ENCODE data around the gene HRH3.

The HRH3 gene

DNA sequence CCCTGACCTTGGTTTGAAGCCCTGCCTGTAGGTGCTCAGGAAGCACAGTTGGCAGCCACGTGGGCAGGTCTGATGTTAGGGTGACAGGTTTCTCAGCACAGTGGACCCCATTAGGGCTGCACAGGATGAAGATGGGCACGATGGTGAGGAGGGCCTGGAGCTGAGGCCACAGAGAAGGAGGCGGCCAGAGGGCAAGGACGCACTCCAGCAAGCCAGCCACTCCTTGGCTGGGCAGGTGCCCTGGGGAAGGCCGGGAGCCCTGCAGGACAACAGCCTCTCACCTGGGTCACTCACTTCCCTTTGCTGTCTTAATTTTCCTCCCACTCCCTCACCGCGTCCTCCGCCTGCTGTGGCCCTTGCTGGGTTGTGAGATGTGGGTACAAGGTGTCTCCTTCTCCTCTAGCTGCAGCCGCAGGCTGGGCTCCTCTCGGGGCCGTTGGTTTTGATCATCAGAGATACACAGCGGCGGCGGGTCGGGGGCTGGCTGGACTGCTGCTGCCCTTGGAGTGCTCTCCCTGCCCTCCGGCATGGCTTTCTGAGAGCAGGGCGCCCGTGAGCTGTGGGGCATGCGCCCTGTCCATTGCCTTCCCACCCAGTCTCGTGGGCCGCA, 23.9 kb upstream of the HRH3 start:
- DNase-seq, result no peak

DNA sequence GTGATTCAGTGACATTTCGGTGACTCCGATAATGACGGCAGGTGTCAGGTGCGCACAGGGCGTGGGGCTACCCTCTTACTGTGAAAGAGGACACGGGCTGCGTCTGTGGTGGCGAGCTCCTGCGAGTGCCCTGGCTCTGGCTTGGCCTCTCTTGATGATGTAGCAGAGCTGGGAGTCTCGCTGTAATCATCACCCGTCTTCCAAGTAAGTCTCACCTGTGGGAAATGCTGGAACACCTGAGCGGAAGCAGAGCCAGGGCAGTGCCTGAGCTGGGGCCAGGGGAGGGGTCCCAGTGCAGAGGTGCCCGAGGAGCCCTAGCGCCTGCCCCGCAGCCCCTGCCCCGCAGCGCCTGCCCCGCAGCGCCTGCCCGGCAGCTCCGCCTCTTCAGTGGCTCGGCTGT, 23.0 kb upstream of the HRH3 start:
- DNase-seq, result no peak

DNA sequence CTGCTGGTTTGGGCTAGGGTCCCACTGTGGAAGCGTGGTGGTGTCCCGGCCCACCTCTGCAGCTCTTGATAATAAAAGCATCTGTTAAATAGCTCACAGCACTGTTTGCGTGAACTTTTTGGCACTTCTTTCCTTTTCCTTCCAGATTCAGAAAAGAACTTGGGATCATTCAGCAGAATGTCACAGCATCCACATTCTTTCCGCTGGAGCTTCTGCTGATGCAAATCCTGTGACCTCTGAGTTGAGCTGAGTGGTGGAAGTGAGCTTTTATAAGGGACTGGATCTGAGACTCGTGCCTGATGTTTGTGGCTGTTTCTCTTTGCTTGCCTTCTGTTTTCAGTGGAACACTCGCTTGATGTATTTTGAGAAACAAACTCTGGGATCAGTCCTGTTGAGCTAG, 22.1 kb upstream of the HRH3 start:
- DNase-seq, result no peak

DNA sequence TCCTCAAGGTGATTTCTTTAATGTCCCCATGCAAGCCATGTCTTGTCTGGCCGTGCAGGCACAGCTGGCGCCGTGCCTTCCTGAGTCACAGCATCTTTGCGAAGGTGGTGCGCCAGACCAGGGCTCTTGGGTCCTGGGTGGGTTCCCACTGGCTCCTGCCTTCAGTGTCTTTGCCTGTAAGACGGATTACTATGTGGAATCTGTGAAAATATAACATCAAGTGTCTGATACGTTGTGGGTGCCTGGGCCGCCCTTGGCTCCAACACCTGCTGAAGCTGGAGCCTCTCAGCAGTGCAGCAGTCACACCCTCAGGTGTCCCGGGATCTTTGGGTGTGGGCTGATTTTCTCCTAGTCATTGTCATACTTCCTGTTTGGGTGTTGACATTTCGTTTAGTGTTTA, 21.4 kb upstream of the HRH3 start:
- DNase-seq, result no peak

DNA sequence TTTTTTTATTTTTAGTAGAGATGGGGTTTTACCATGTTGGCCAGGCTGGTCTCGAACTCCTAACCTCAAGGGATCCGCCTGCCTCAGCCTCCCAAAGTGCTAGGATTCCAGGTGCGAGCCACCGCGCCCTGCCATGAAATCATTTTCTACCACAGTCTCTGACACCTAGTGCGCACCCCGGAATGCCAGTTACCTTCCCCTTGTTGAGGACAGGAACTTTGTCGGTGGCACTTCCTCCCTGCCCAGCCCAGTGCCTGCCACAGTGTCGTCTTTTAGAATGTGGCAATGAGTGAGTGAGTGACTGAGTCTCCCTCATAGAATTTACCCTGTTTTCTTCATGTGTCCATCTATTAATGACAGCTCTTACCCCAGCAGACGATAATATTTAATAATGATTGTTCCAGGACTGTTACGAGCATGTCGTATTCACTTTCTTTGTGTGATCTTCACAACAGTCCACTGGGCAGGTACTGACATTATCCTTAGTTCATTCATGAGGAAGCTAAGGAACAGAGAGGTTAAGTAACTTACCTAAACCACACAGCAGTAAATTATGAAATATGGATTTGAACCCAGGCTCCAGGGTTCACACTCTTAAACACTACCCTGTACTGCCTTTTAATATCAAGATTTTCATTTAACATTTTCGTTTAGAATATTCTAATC, 20.1 kb upstream of the HRH3 start:
- DNase-seq, result no peak

DNA sequence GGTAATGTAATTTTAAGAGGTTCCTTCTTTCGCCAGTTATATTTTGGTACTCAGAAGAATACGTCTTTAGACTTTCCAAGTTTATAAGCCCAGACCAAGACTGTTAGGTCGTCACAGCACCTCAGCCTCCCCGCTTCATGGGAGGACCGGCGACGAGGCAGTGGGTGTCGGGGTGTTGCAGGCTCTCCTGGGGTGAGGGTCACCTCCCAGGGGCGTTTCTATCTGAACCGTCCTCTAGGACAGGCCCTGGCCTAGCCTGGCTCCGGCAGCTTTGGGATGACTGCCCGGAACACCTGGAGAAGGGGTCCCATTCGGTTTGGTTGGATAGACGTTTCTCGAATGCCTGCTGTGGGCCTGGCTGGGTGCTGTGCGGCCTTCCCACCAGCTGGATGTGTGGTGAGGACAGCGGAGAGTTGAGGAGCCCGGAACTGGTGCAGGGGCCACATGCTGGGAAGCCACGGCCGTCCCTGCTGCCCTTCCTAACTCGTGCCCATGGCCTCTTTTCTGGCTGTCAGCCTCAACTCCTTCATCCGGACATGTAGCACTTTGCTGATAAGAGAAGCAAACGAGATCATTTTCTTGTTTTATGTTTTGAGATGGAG, 19.3 kb upstream of the HRH3 start:
- DNase-seq, result no peak

DNA sequence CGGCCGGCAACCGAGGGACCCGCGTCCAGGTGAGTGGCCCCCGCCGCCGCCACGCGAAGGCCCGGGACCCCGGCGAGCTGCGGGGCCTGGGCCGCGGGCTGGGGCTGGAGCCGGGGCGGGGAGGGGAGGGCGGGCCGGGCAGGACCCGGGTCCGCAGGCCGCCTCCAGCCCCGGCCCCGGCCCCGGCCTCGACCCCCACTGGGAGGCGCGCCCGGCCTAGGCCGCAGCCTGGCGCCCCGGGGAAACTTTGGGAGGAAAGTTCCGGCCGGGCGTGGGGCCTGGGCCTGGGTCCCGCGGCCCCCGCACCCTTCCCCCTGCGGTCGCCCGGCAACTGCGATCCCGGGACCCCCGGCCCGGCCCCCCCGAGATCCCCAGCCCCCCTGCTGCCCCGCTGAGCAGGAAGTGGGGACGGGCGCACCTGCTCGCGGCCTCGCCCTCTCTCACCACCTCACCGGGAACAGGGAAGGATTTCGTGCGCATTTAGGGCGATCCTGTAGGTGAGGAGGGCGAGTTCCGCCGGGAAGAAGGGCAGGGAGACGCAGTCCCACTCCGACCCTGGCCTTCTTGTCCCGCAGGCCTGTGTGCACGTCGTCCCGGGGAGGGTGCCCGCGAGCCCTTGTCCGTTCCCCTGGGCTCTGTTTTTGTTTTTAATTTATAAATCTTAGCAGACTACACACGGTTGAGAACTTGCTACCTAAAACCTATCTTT, 18.6 kb upstream of the HRH3 start:
- DNase-seq, result no peak

DNA sequence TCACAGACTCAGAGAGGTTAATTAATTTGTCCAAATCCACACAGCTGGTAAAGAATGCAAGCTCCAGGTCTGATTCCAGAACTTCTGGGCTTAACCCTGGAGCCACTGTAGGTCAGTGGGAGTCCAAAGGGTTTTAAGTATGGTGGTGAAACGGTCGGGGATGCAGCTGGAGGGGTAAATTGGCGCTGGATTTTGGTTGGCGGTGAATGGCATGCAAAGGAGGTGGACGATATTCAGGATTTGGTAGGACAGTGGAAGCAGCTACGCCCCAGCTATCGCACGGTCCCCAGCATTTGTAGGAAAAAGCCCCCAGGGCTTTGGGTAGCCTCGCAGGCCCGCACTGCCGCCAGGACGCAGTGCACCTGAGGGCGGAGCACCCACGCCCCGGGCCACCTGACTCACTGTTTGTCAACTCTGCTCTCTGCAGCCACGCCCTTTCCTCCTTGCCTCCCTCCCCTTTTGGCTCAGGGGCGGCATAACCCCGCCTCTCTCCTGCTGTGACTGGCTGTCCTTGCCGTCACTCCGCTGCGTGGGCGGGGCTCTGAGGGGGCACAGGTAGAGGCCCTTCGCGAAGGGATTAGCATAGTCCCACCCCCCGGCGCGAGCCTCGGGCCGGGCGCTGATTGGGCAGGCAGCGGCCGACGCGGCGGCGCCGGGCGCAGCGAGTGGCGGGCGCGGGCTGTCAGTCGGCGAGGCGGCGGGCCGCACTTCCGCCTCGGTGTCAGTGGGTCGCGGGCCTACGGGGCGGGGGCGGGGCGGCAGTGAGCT, 17.9 kb upstream of the HRH3 start, which contains the start of gene OSBPL2:
Gene OSBPL2, plus strand, starts transcription at position 721 of the 768 bp plus-strand sequence. CDS start 17,664 bp downstream, outside the sequence.
- DNase-seq, result peak; percentile 100

DNA sequence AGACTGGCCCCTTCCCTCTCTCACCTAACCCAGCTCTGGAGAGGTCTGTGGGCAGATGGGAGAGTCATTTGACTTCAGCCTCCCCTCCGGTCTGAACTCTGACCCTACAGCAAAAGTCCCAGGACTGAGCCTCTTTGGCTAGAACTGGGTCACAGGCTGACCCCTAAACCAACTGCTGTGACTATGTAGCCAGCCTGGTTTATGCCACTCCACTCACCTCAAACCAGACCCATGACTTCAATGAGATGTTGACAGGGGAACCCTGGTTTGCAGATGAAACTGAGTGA, 17.4 kb upstream of the HRH3 start:
- no peak for DNase-seq

DNA sequence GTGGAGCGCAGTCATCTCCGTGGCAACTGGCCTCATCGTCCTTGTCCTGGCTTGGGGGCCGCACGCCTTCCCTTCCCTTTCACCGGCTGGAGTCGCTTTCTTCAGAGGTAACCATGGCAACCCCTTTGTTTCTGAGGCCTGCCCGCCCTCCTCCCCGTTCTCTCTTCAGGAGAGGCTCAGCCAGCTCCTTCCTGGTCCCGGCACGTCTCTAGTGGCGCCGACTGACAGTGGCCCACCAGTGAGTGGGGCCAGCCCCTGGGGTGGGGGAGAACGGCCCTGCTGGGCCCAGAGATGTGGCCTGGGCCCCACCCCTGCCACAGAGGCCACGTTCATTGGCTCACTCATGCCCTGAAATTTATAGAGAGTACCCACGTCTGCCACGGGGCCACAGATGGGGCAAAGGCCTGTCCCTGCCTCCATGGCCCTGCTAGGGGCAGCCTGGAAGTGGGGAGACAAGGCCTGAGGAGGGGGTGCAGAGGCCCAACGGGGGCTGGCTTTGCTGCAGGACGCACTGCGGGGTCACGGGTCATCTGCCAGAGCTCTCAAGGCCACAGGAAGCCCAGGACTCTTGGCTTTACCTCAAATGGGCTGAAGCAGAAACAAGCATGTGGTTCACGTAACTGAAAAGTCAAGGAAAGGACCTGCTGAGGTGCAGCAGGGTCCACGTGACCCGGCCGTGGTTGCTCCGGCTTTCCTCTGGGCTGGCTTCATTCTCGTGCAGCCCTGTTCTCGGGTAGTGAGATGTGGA, 16.9 kb upstream of the HRH3 start:
- no peak for DNase-seq

DNA sequence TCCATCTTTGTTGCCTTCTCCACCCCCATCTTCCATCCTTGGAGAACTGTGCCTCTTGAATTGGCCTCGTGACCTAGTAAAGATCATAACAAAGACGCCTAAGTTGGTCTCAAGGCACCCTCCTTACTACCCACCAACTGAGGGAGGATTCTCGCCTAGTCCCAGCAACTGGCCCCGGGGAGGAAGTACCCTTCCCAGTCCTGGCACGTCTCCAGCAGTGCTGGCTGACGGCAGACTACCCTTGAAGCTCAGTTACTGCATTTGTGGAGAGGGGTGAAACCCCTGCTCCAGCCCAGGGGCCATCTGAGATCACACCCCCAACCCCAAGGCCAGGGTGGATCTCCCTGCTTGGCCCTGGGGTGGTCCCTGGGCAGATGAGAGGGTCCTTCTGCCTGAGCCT, 16.1 kb upstream of the HRH3 start:
- DNase-seq, result no peak

DNA sequence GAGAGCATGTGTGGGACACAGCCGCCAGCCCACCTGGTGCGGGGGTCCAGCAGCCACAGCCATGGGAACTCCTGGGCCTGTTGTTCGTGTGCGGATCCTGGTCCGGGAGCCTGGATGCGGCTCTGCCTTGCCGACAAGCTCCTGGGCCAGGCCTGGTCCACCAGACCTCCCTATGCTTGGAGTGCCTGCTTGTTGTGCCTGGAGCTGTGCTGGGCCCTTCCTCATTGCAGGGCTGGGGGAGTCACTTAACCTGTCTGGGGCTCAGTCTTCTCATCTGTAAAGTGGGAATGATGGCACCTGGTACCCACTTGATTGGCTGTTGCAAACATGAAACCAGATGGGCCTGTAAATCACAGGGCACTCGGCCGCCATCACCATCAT, 15.7 kb upstream of the HRH3 start:
- no peak for DNase-seq

DNA sequence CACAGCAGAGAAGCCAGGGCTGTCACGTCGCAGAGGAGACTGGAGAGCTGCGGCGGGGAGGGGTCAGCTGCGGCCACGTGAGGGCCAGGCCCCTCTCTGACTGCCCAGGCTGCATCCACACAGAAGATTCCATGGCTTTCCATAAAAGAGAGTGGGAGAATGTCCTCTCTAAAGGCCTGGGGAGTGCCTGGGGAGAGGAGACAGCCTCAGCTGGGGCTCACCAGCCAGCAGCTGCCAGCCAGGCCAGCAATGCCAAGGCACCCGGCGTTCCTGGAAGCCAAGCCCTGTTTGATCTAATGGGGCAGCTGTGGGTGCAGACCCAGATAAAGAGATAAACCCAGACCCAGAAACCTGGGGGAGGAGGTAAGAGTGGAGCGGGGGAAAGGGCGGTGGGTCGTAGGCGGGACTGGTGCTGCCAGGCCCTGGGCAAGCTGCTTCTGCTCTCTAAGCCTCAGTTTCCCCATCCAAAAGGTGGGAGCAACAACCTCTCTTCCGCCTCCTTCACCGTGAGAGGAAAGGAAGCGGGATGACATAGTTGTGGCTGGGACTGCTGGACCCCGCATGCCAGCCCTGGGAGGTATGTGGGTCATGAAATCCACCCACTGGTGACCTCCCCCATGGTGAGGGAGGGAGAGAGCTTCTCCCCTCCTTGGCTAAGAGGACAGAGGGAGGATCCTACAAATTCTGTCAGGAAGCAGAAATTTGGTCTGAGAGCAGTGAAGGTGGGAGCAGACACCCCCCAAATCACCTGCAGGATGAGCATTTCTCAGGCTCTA, 15.1 kb upstream of the HRH3 start:
- DNase-seq, result no peak

DNA sequence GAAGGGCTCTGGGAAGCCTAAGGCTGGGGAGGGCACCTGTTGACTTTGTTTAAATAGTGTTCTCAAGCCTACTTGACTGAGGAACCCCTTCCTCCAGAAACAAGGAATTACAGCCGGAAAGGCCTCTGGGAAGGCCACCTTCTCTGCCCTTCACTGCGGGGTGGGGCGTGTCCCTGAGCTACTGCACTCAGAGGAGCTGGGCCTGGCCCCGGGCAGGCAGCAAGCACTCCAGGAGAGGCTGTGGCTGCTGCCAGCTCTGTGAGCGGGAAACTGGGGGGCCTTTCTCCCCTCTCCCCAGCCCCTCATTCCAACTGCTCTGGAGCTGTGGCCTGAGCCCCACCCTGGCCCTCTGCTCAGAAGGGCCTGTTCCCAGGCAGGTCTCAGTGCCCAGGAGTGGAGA, 14.3 kb upstream of the HRH3 start:
- DNase-seq, result no peak

DNA sequence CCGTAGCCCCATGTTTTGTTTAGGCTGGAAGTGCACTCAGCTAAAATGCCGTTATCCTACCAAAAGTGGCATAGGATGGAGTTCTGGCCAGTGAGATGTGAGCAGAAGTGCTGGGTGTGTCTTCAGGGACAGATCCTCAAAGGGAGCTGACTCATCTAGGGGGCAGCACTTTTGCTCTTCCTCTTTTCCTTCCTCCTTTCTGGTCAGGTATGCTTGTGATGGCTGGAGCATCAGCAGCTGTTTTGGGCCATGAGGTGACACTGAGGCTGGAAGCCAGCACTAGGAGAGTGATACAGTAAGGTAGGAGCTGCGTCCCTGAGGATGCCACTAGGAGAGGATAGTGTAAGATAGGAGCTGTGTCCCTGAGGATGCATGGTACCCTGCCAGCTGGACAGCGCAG, 13.6 kb upstream of the HRH3 start:
- no peak for DNase-seq

DNA sequence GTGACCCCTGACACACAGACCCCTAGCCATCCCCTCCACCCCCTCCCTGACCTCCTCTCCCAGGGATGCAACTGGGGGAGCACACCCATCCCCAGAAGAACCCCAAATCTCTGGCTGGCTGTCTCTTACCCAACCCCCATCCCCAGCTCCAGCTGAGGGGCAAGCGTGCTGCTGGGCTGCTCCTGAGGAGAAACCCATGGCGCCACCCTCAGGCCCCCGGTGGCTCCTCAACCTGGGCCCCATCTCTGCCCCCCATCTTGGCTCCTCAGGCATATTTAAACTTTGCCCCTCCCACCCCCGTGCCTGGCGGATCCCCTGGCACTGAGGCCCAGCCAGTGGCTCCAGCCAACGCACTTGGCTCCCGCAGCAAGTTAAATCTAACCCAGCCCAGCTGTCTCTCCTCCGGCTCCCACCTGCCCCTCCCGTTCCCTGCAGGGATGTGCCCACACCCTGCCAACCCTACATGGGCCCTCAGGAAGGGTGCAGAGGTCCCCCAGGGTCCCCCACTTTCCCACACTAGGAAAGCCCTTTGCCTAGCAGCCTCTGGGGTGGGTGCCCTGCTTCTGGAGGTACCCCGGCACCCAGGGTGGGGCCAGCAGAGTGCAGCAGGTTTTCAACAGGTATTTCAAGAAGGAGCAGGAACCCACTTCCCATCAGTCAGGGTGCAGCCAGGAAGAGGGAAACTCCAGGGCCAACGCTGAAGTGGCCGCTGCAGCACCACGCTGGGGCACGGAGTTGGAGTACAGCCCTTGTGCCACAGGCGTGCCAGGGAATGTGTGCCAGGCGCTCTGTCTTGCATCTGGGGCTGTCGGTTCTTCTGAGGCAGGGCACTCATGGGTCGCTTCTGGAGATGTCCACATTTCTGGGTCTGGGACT, 12.9 kb upstream of the HRH3 start:
- no peak for DNase-seq

DNA sequence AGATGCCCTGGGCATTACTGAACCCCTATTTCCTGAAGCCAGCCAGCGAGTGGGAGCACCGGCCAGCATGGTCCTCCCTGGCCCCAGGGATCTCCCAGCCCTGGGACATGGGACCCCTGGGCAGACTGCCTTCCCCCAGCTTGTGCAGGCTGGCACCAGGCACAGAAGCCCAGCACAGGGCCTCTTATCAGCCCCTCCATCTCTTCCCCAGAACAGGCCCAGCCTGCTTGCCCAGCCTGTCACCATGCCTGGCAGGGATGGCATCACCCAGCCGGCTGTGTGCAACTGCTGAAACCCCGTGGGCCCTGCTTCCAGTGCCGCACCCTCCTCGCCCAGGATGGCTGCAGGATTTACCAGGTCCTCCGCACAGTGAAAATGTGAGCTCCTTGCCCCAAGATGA, 12.1 kb upstream of the HRH3 start:
- no peak for DNase-seq

DNA sequence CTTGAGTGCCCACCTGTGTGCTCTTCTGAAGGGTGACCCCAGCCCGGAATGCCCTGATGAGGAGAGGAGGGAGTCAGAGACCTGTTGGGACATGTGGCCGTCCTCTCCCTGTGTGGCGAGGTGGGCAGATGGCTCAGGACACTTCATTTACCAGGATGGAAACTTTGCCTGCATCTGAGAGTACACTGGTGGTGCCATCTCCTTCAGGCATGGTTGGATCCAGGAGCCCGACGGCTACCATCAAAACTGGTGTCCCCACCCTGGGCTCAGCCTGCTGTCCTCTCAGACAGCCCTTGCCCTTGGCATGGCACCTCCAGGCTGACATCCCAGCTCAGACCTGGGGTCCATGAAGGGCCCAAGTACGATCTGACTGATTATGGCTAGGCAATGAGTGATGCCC, 11.2 kb upstream of the HRH3 start:
- DNase-seq, result no peak

DNA sequence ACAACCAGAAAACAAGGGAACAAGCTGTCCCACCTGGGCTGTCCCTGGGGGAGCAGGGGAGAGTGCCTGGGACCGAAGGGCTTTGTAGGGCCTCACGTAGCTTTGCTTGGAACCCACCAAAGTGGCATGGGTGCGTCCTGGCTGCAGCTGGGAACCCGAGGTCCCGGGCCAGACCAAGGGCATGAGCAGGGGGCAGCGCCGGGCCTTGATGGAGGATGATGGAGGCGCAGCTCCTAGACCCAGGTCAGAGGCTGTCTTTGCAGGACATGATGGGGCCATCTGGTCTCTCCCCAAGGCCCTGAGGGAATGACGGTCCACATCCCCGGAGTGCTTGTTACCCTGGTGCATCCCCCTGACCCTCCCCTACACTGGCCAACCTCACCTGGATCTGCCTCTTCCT, 10.6 kb upstream of the HRH3 start:
- no peak for DNase-seq

DNA sequence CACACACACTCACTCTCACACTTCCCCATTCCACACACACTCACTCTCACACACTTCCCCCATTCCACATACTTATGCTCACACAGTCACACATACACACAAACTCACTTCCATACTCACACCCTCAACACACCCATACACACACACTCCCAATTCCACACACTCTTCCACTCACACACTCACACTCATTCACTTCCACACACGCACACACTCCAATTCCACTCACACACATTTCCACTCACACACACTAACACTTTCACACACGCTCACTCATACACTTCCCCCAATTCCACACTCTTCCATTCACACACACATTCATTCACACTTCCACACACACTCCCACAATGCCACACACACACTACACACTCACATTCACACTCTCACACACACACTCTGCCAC, 10.2 kb upstream of the HRH3 start:
- no peak for DNase-seq

DNA sequence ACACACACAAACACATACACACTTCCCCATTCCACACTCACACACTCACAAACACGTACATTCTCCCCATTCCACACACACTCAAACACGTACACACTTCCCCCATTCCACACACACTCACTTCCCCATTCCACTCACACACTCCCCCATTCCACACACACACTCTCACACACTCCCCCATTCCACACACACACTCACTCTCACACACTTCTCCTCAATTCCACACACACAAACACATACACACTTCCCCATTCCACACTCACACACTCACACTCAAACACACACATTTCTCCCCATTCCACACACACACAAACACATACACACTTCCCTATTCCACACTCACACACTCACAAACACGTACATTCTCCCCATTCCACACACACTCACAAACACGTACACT, 9.6 kb upstream of the HRH3 start:
- no peak for DNase-seq
